Nephron progenitor cell (in vitro differentiated cells): ENCODE results near the gene NCS1.
A peak's percentile ranks its signal among the peaks of the same experiment; 100 is the strongest.

Experiments
- DNase-seq: peaks from one replicate; pipeline ENCODE4 v3.0.0; 2021
- H3K27ac Mint-ChIP-seq: 2 replicates; pipeline ENCODE4 v1.8.0; 2021; ENCODE audit warnings: mild to moderate bottlenecking, moderate library complexity, mixed read lengths
- H3K27me3 Mint-ChIP-seq: 2 replicates; pipeline ENCODE4 v1.8.0; 2021; ENCODE audit warnings: mild to moderate bottlenecking, low read depth, mixed read lengths; ENCODE audit not compliant: poor library complexity
- H3K36me3 Mint-ChIP-seq: 2 replicates; pipeline ENCODE4 v1.8.0; 2021; ENCODE audit warnings: low read depth, mixed read lengths
- H3K4me1 Mint-ChIP-seq: 2 replicates; pipeline ENCODE4 v1.8.0; 2021; ENCODE audit warnings: mixed read lengths
- H3K4me3 Mint-ChIP-seq: 2 replicates; pipeline ENCODE4 v1.8.0; 2021; ENCODE audit warnings: mild to moderate bottlenecking, moderate library complexity, mixed read lengths
- H3K9me3 Mint-ChIP-seq: 2 replicates; pipeline ENCODE4 v1.8.0; 2021; ENCODE audit warnings: mild to moderate bottlenecking, moderate library complexity, mixed read lengths
- CTCF ChIP-seq: fragments of 200-600 bp; sonication (generic); IDR thresholded peaks from 2 replicates; pipeline ENCODE4 v1.5.0; 2021; ENCODE audit warnings: antibody characterized with exemption

Gene NCS1

GRCh38 chr9:130230631-130231030 lies 58.4 kb downstream of the NCS1 start:
- H3K36me3 Mint-ChIP-seq: peaks cover 63% of the 10 kb centered on the region

DNA sequence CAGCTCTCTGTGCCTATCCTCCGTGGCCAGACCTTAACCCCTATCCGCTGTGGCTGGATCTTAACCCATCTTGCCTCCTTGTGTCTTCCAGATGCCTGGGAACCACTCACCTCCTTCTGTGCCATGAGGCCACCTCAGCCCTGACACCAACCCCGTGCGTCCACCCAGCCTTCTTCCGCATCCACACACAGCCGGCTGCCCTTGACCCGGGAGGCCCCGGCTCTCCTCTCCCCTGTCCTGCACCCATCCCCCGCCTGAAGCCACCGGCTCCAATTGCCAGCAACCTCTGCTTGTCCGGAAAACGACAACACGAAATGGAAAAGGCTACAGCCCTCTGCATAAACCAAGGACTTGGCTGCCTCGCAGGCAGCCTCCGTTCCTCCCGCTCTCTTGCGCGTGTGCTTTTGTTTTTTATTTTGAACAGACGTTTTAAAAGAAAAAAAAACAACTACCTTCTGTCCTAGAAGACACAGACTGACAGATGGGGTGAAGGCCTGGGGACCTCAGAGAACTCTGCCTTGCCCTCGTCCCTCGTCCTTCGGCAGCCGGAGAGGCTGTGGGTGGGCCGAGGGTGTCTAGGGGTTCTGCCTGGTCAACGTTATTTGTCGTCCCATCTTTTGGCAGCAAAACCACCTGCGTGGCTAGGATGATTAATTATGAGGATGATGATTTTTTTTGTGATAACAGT lies 60.8 kb downstream of the NCS1 start:
- Mint-ChIP-seq H3K9me3 (peaks cover 7% of the 10 kb centered on the region), H3K27ac (peak overlapping the region; percentile 38), H3K27me3 (peaks cover 3% of the 10 kb centered on the region), H3K4me1 (peaks cover 39% of the 10 kb centered on the region), H3K4me3 (no peak overlapping the region), H3K36me3 (peaks cover 39% of the 10 kb centered on the region)
- TF ChIP-seq CTCF: no peak
- peak; percentile 55 for DNase-seq

More at GRCh38 chr9:130230631-130231030, 58.4 kb downstream of the NCS1 start:
- Mint-ChIP-seq H3K4me1 (peaks cover 16% of the 10 kb centered on the region), H3K9me3 (peaks cover 18% of the 10 kb centered on the region), H3K4me3 (no peak overlapping the region), H3K27ac (no peak overlapping the region), H3K27me3 (peaks cover 5% of the 10 kb centered on the region)
- no peak for DNase-seq
- TF ChIP-seq CTCF: no peak

DNA sequence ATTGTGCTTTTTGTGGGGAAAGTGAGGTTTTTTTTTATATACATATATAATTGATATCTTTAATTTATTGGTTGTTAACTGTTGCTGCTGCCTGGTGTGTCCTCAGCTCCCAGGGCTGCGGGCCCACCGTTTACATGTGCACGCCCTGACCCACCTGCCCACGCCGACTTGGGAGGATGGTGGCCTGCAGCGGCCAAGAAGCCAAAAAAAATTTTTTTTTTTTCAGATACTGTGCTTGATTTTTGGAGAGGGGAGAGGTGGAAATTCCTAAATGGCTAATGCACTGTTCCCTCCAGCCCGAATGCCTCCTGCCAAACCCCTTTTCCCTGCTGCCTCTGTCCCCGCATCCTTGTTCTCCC lies 61.4 kb downstream of the NCS1 start:
- Mint-ChIP-seq H3K27ac (no peak overlapping the region), H3K4me3 (no peak overlapping the region), H3K36me3 (peaks cover 34% of the 10 kb centered on the region), H3K4me1 (peaks cover 44% of the 10 kb centered on the region), H3K9me3 (peaks cover 1% of the 10 kb centered on the region), H3K27me3 (peaks cover 3% of the 10 kb centered on the region)
- no peak for DNase-seq
- TF ChIP-seq CTCF: no peak

DNA sequence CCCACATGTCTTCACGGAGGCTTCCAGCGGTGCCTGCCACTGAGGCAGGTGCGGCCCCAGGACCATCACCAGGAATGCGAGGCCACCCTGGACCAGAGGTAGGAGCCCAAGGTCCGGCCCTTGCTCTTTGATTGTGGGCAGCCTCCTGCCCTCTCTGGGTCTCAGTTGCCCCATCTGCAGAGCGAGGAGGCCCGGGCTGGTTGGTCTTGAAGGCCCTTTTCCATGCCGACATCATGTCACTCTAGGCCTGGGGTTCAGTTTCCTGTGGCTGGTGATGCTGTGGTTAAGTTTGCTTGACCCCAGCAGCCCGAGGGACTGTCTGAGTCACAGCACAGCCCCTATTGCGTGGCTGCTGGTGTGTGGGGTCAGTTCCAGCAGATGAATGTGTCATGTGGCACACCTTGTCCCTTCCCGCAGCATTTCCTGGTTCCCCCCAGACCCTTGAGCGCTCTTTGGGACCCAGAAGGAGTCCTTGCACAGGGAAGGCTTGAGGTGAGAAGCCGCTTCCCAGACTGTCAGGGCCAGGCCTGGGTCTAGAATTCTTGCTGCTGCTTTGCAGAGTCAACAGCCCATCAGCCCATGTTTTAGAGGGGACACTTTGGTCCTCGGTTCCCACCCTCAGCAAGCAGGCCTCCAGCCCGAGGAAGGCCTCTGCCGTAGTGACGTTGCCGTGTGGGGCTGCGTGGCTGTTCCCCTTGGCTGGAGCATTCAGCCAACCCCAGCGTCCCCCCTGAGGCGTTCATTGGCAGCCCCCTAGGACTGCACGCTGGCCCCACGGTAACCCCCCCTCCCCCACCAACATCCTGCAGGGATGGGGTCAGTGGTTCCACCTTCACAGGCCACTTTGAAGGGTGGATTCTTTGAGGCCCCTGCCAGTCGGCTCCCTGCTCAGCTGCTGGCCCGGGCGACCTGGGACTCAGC lies 62.4 kb downstream of the NCS1 start:
- no peak for DNase-seq
- Mint-ChIP-seq H3K27me3 (peaks cover 3% of the 10 kb centered on the region), H3K4me1 (peaks cover 51% of the 10 kb centered on the region), H3K27ac (no peak overlapping the region), H3K9me3 (no peaks in the 10 kb centered on the region), H3K4me3 (no peak overlapping the region), H3K36me3 (peaks cover 27% of the 10 kb centered on the region)
- no peak for TF ChIP-seq CTCF

- peaks cover 58% of the 10 kb centered on the region for H3K4me1 Mint-ChIP-seq
- H3K36me3 Mint-ChIP-seq: peaks cover 19% of the 10 kb centered on the region
- TF ChIP-seq CTCF: peak; percentile 98
- H3K27me3 Mint-ChIP-seq: peaks cover 3% of the 10 kb centered on the region
- DNase-seq: peak; percentile 84
- H3K9me3 Mint-ChIP-seq: no peaks in the 10 kb centered on the region
- no peak overlapping the region for H3K27ac Mint-ChIP-seq
- no peak overlapping the region for H3K4me3 Mint-ChIP-seq
Observed at GRCh38 chr9:130235558-130236435, 63.6 kb downstream of the NCS1 start.
